Fibroblast of lung (primary cell): ENCODE data around the gene FGF16. TPM values are rescaled to one million over a fixed set of nuclear protein-coding genes. Genes with fewer than 3 reads are reported as not detected.

Experiments used
- DNase-seq, 2 donors: peaks; one replicate each; pipeline versions ENCODE4 v3.0.0 to v3.0.0-alpha.2; 2010; ENCODE audit warnings: low read depth in 2 of 2
- H2AFZ ChIP-seq: 2 replicates; pipeline ENCODE4 v1.5.1; 2012; ENCODE audit warnings: low read length, control low read depth, inconsistent platforms
- H3K27ac ChIP-seq: 2 replicates; pipeline ENCODE4 v1.5.1; 2011; ENCODE audit warnings: low read length, control low read depth; ENCODE audit not compliant: insufficient read depth
- H3K27me3 ChIP-seq: 2 replicates; pipeline ENCODE4 v1.5.1; 2011; ENCODE audit warnings: mild to moderate bottlenecking, low read length; ENCODE audit not compliant: control insufficient read depth, insufficient read depth
- H3K36me3 ChIP-seq: 2 replicates; pipeline ENCODE4 v1.5.1; 2011; ENCODE audit warnings: low read length; ENCODE audit not compliant: control insufficient read depth, insufficient read depth
- H3K4me1 ChIP-seq: 2 replicates; pipeline ENCODE4 v1.5.1; 2011; ENCODE audit warnings: low read length; ENCODE audit not compliant: control insufficient read depth, insufficient read depth; ENCODE audit errors: extremely low read depth
- H3K4me2 ChIP-seq: 2 replicates; pipeline ENCODE4 v1.5.1; 2011; ENCODE audit warnings: low read length, control low read depth; ENCODE audit not compliant: insufficient read depth; ENCODE audit errors: extremely low read depth
- H3K4me3 ChIP-seq, 4 experiments: fragments of 200-600 bp in 1 of 4; sonication (generic) in 1 of 4; replicated peaks in 1 of 4; 2 replicates each; pipeline ENCODE4 v1.5.1; 2011 to 2016; ENCODE audit warnings: low read length in 4 of 4, low read depth in 3 of 4, mild to moderate bottlenecking in 3 of 4, control low read depth in 2 of 4, inconsistent platforms in 1 of 4, mixed read lengths in 1 of 4; ENCODE audit not compliant: insufficient read depth in 1 of 4; ENCODE audit errors: control extremely low read depth in 1 of 4
- H3K79me2 ChIP-seq: 2 replicates; pipeline ENCODE4 v1.5.1; 2012; ENCODE audit warnings: mild to moderate bottlenecking, low read length, inconsistent platforms; ENCODE audit not compliant: control insufficient read depth, insufficient read depth
- H3K9ac ChIP-seq: 2 replicates; pipeline ENCODE4 v1.5.1; 2011; ENCODE audit warnings: mild to moderate bottlenecking, low read length, control low read depth; ENCODE audit not compliant: insufficient read depth
- H3K9me3 ChIP-seq: 2 replicates; pipeline ENCODE4 v1.5.1; 2012; ENCODE audit warnings: low read depth, low read length; ENCODE audit not compliant: control insufficient read depth, insufficient read depth
- H4K20me1 ChIP-seq: 2 replicates; pipeline ENCODE4 v1.5.1; 2011; ENCODE audit warnings: low read length; ENCODE audit not compliant: control insufficient read depth, insufficient read depth; ENCODE audit errors: extremely low read depth
- CTCF ChIP-seq, 2 donors: IDR thresholded peaks in 1 of 2; conservative IDR thresholded peaks in 1 of 2; 1 replicate in 1 of 2; 2 replicates in 1 of 2; pipeline ENCODE4 v1.5.1; 2011 to 2012; ENCODE audit warnings: low read length in 2 of 2, control low read depth in 1 of 2, inconsistent platforms in 1 of 2, low read depth in 1 of 2, mild to moderate bottlenecking in 1 of 2
- EZH2 ChIP-seq: IDR thresholded peaks from 2 replicates; pipeline ENCODE4 v1.5.1; 2012; ENCODE audit warnings: low read length, control low read depth, mild to moderate bottlenecking; ENCODE audit errors: missing control alignments
- polyA plus RNA-seq, 2 donors: library from polyadenylated mRNA; depleted of rRNA in 1 of 2; stranded (reverse) in 1 of 2; unstranded in 1 of 2; fragments of >200 nt; gene quantifications; 2 replicates each; pipeline ENCODE4 v1.2.1, GENCODE V29; 2011 to 2012; ENCODE audit warnings: missing spikeins in 1 of 2
- total RNA-seq: library from RNA; depleted of rRNA; stranded (reverse); fragments of >200 nt; gene quantifications from 2 replicates; pipeline ENCODE4 v1.2.1, GENCODE V29; 2014

The FGF16 gene
- total and polyA plus RNA-seq, 2 donors (not counting 1 experiment from before 2014, with no cell fraction given), result not detected

DNA sequence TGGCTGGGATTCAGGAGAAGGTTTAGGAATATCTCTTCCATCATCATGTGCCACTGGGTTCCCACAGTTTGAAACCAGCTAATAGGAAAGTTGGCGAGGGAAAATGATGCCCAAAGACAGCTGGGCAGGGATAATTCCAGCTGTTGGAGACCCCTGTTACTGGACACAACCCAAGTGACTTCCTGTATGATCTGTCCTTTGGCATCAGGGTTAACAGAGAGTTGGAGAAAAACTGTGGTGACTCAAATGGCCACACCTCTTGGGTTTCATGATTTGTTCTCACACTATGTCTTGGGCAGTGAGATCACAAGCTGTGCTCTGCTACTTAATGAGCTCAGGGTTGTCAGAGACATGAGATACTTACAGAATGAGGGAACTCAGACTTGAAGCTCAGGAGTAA lies 3.8 kb downstream of the FGF16 start:
- peak; percentile 48 to 73 for DNase-seq
- no peak overlapping the region for H3K4me2 ChIP-seq
- no peaks in the 10 kb centered on the region for H4K20me1 ChIP-seq
- H3K9ac ChIP-seq, result no peak overlapping the region
- H3K79me2 ChIP-seq, result no peaks in the 10 kb centered on the region
- no peaks in the 10 kb centered on the region for H3K9me3 ChIP-seq
- H2AFZ ChIP-seq, result no peak overlapping the region
- H3K27me3 ChIP-seq, result no peaks in the 10 kb centered on the region
- H3K4me3 ChIP-seq, result no peak overlapping the region
- no peaks in the 10 kb centered on the region for H3K36me3 ChIP-seq
- no peak overlapping the region for H3K27ac ChIP-seq
- TF ChIP-seq EZH2 (no peak), CTCF (conservative IDR thresholded peaks at IDR 0.05 in 1 of 2, IDR thresholded peaks at IDR 0.05 in 1 of 2; ENCODE audit: low read depth in 1 of 2, low read length in 2 of 2) (no peak)
- H3K4me1 ChIP-seq, result no peaks in the 10 kb centered on the region

- no peaks in the 10 kb centered on the region for H3K4me1 ChIP-seq
- H3K9me3 ChIP-seq, result no peaks in the 10 kb centered on the region
- H3K27ac ChIP-seq, result no peak overlapping the region
- no peaks in the 10 kb centered on the region for H3K36me3 ChIP-seq
- no peak overlapping the region for H2AFZ ChIP-seq
- TF ChIP-seq EZH2 (no peak), CTCF (conservative IDR thresholded peaks at IDR 0.05 in 1 of 2, IDR thresholded peaks at IDR 0.05 in 1 of 2; ENCODE audit: low read depth in 1 of 2, low read length in 2 of 2) (no peak)
- H4K20me1 ChIP-seq, result no peaks in the 10 kb centered on the region
- no peaks in the 10 kb centered on the region for H3K79me2 ChIP-seq
- no peak overlapping the region for H3K4me2 ChIP-seq
- no peak overlapping the region for H3K9ac ChIP-seq
- no peak for DNase-seq
- no peak overlapping the region for H3K4me3 ChIP-seq
- no peaks in the 10 kb centered on the region for H3K27me3 ChIP-seq
These were observed 6.0 kb downstream of the FGF16 start for GRCh38 chrX:77453190-77453589.

- H3K79me2 ChIP-seq, result no peaks in the 10 kb centered on the region
These were observed 8.2 kb downstream of the FGF16 start for GRCh38 chrX:77455437-77455836.

More at GRCh38 chrX:77455437-77455836, 8.2 kb downstream of the FGF16 start:
- Histone ChIP-seq H3K36me3 (no peaks in the 10 kb centered on the region), H4K20me1 (no peaks in the 10 kb centered on the region), H3K27me3 (no peaks in the 10 kb centered on the region), H3K27ac (no peak overlapping the region), H3K4me1 (no peaks in the 10 kb centered on the region), H3K9me3 (no peaks in the 10 kb centered on the region), H3K9ac (no peak overlapping the region), H2AFZ (no peak overlapping the region), H3K4me3 (no peak overlapping the region), H3K4me2 (no peak overlapping the region)
- no peak for TF ChIP-seq EZH2
- TF ChIP-seq CTCF (conservative IDR thresholded peaks at IDR 0.05 in 1 of 2, IDR thresholded peaks at IDR 0.05 in 1 of 2; ENCODE audit: low read depth in 1 of 2, low read length in 2 of 2), result no peak
- DNase-seq, result no peak
